Keratinocyte (primary cell): ENCODE results near the gene RFX3. TPM values are rescaled to one million over a fixed set of nuclear protein-coding genes. Genes with fewer than 3 reads are reported as not detected.

Experiments used
- DNase-seq: peaks from one replicate; pipeline ENCODE4 v3.0.0-alpha.2; 2011; ENCODE audit warnings: low read depth, missing footprints, low spot score
- FAIRE-seq: peaks from 2 replicates; lab custom pipeline; 2011; peaks lifted over from hg19 to GRCh38; lab: Jason Lieb, UNC
- H2AFZ ChIP-seq: 2 replicates; pipeline ENCODE4 v1.6.0; 2012; ENCODE audit warnings: low read length, control low read depth, inconsistent platforms; ENCODE audit not compliant: control insufficient read depth
- H3K27ac ChIP-seq: 2 replicates; pipeline ENCODE4 v1.5.1; 2011; ENCODE audit warnings: low read length; ENCODE audit not compliant: control insufficient read depth, insufficient read depth
- H3K27me3 ChIP-seq: 3 replicates; pipeline ENCODE4 v1.6.0; 2011; ENCODE audit warnings: low read length; ENCODE audit not compliant: control insufficient read depth, insufficient read depth; ENCODE audit errors: extremely low read depth
- H3K36me3 ChIP-seq, 2 experiments: 2 replicates in 1 of 2; 3 replicates in 1 of 2; pipeline ENCODE4 v1.5.1; 2011; ENCODE audit warnings: low read length in 2 of 2, mild to moderate bottlenecking in 1 of 2; ENCODE audit not compliant: control insufficient read depth in 2 of 2, insufficient read depth in 2 of 2; ENCODE audit errors: extremely low read depth in 1 of 2
- H3K4me1 ChIP-seq: 3 replicates; pipeline ENCODE4 v1.5.1; 2011; ENCODE audit warnings: low read length; ENCODE audit not compliant: control insufficient read depth, insufficient read depth; ENCODE audit errors: extremely low read depth
- H3K4me2 ChIP-seq: 3 replicates; pipeline ENCODE4 v1.6.0; 2011; ENCODE audit warnings: low read depth, low read length; ENCODE audit not compliant: control insufficient read depth, insufficient read depth; ENCODE audit errors: extremely low read depth
- H3K4me3 ChIP-seq, 3 experiments: fragments of 200-600 bp in 1 of 3; sonication (generic) in 1 of 3; 2 replicates in 2 of 3; 3 replicates in 1 of 3; pipeline ENCODE4 v1.5.1; 2011 to 2016; ENCODE audit warnings: low read length in 3 of 3, mild to moderate bottlenecking in 3 of 3, control low read depth in 2 of 3, inconsistent platforms in 1 of 3, low read depth in 1 of 3, mixed read lengths in 1 of 3, mixed run types in 1 of 3, moderate library complexity in 1 of 3; ENCODE audit not compliant: control insufficient read depth in 2 of 3, insufficient read depth in 2 of 3; ENCODE audit errors: extremely low read depth in 1 of 3
- H3K79me2 ChIP-seq: 2 replicates; pipeline ENCODE4 v1.6.0; 2012; ENCODE audit warnings: low read length; ENCODE audit not compliant: control insufficient read depth, insufficient read depth
- H3K9ac ChIP-seq: 3 replicates; pipeline ENCODE4 v1.6.0; 2011; ENCODE audit warnings: low read length; ENCODE audit not compliant: control insufficient read depth, insufficient read depth; ENCODE audit errors: extremely low read depth
- H3K9me1 ChIP-seq: 3 replicates; pipeline ENCODE4 v1.6.0; 2011; ENCODE audit warnings: low read length; ENCODE audit not compliant: control insufficient read depth, insufficient read depth; ENCODE audit errors: extremely low read depth
- H3K9me3 ChIP-seq: 2 replicates; pipeline ENCODE4 v1.5.1; 2012; ENCODE audit warnings: low read depth, low read length; ENCODE audit not compliant: control insufficient read depth
- H4K20me1 ChIP-seq: 3 replicates; pipeline ENCODE4 v1.6.0; 2011; ENCODE audit warnings: low read length; ENCODE audit not compliant: control insufficient read depth, insufficient read depth; ENCODE audit errors: extremely low read depth
- EZH2 ChIP-seq: IDR thresholded peaks from one replicate; pipeline ENCODE4 v1.6.1; 2012; ENCODE audit warnings: inconsistent platforms, mild to moderate bottlenecking, low read length, moderate library complexity
- dilution Hi-C: fragments of 300-500 bp; cut with MboI; formaldehyde crosslinking; loops from one replicate; pipeline ENCODE4 v1.7.0; 2020; ENCODE audit warnings: low sequenced_read_pairs; ENCODE audit not compliant: extremely low pct_ligation_motif_present
- polyA plus RNA-seq, 5 experiments: library from polyadenylated mRNA; depleted of rRNA in 3 of 5; stranded (reverse) in 3 of 5; stranded (forward) in 1 of 5; unstranded in 1 of 5; fragments of >200 nt; gene quantifications; 1 replicate in 1 of 5; 2 replicates in 3 of 5; 3 replicates in 1 of 5; pipeline versions ENCODE4 v1.2.1 to v1.2.3, GENCODE V29; 2011 to 2012; ENCODE audit warnings: missing spikeins in 2 of 5, low read depth in 1 of 5, low replicate concordance in 1 of 5
- TF ChIP-seq, protein P1 (sequence below), 3 experiments: IDR thresholded peaks in 1 of 3; conservative IDR thresholded peaks in 1 of 3; optimal IDR thresholded peaks in 1 of 3; 2 replicates in 2 of 3; 3 replicates in 1 of 3; pipeline versions ENCODE3 to v1.5.1; 2011; ENCODE audit warnings: low read length in 3 of 3, mild to moderate bottlenecking in 3 of 3, moderate library complexity in 2 of 3, control low read depth in 1 of 3, inconsistent platforms in 1 of 3; ENCODE audit not compliant: insufficient read depth in 2 of 3; ENCODE audit errors: extremely low read depth in 1 of 3

RFX3 gene
- polyA plus RNA-seq, 1 donor (not counting 4 experiments of a cell fraction or from before 2014, with no cell fraction given): 1.8 TPM

GRCh38 chr9:3480353-3480655, 45.5 kb downstream of the RFX3 start:
- Histone ChIP-seq H3K4me3 (no peak overlapping the region), H3K9ac (no peak overlapping the region), H3K9me1 (no peaks in the 10 kb centered on the region), H3K4me2 (no peak overlapping the region), H4K20me1 (no peaks in the 10 kb centered on the region), H3K79me2 (no peaks in the 10 kb centered on the region), H3K4me1 (peaks cover 9% of the 10 kb centered on the region), H3K9me3 (no peaks in the 10 kb centered on the region), H3K27ac (no peak overlapping the region), H3K27me3 (no peaks in the 10 kb centered on the region), H3K36me3 (no peaks in the 10 kb centered on the region), H2AFZ (no peak overlapping the region)
- DNase-seq (no peak), FAIRE-seq (no peak)
- dilution Hi-C loops: no loop called here
- TF ChIP-seq EZH2: no peak
- TF ChIP-seq, protein P1, sequence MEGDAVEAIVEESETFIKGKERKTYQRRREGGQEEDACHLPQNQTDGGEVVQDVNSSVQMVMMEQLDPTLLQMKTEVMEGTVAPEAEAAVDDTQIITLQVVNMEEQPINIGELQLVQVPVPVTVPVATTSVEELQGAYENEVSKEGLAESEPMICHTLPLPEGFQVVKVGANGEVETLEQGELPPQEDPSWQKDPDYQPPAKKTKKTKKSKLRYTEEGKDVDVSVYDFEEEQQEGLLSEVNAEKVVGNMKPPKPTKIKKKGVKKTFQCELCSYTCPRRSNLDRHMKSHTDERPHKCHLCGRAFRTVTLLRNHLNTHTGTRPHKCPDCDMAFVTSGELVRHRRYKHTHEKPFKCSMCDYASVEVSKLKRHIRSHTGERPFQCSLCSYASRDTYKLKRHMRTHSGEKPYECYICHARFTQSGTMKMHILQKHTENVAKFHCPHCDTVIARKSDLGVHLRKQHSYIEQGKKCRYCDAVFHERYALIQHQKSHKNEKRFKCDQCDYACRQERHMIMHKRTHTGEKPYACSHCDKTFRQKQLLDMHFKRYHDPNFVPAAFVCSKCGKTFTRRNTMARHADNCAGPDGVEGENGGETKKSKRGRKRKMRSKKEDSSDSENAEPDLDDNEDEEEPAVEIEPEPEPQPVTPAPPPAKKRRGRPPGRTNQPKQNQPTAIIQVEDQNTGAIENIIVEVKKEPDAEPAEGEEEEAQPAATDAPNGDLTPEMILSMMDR (optimal IDR thresholded peaks at IDR 0.05 in 1 of 3, IDR thresholded peaks at IDR 0.05 in 1 of 3, conservative IDR thresholded peaks at IDR 0.05 in 1 of 3; ENCODE audit: extremely low read depth in 1 of 3, insufficient read depth in 2 of 3, low read length in 3 of 3): no peak

- dilution Hi-C loops: no loop called here
- Histone ChIP-seq H3K4me2 (no peak overlapping the region), H3K9ac (no peak overlapping the region), H3K9me3 (no peaks in the 10 kb centered on the region), H3K9me1 (no peaks in the 10 kb centered on the region), H3K4me3 (no peak overlapping the region), H3K4me1 (peaks cover 9% of the 10 kb centered on the region), H3K27me3 (no peaks in the 10 kb centered on the region), H3K79me2 (no peaks in the 10 kb centered on the region), H3K27ac (no peak overlapping the region), H4K20me1 (no peaks in the 10 kb centered on the region), H2AFZ (no peak overlapping the region), H3K36me3 (no peaks in the 10 kb centered on the region)
- TF ChIP-seq EZH2: no peak
- TF ChIP-seq, protein P1 (optimal IDR thresholded peaks at IDR 0.05 in 1 of 3, IDR thresholded peaks at IDR 0.05 in 1 of 3, conservative IDR thresholded peaks at IDR 0.05 in 1 of 3; ENCODE audit: extremely low read depth in 1 of 3, insufficient read depth in 2 of 3, low read length in 3 of 3): no peak
- DNase-seq (no peak), FAIRE-seq (no peak)
These were observed 46.1 kb downstream of the RFX3 start for GRCh38 chr9:3479514-3480352.
